GM20000 (cell line): Measurements from ENCODE around the gene GALK2.
"Not testable (repeated sequence)": the region's sequence is repeated elsewhere in the genome, so short reads cannot be mapped to it uniquely, and the experiment has no call there.

Experiments
- DNase-seq: peaks from one replicate; pipeline ENCODE4 v3.0.0; 2012; ENCODE audit warnings: low spot score
- TF ChIP-seq, protein P1 (sequence below): IDR thresholded peaks from 2 replicates; pipeline ENCODE4 v1.5.1; 2012; ENCODE audit warnings: mild to moderate bottlenecking, control low read depth; ENCODE audit errors: extremely low read depth, missing control alignments

Gene GALK2

DNA sequence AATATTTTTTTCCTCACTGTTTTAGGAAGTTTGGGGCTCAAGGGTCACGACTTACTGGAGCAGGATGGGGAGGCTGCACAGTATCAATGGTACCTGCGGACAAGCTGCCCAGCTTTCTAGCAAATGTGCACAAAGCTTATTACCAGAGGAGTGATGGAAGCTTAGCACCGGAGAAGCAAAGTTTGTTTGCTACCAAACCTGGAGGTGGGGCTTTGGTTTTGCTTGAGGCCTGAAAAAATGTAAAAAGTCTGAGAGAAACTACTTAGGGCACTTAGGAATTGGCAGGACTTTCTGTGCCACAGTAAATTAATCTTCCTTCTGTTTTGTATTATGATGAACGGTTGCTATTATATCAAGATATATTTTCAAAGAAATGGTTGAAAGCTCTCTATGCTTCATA, 157.9 kb downstream of the GALK2 start:
- no peak for DNase-seq
- TF ChIP-seq, protein P1, sequence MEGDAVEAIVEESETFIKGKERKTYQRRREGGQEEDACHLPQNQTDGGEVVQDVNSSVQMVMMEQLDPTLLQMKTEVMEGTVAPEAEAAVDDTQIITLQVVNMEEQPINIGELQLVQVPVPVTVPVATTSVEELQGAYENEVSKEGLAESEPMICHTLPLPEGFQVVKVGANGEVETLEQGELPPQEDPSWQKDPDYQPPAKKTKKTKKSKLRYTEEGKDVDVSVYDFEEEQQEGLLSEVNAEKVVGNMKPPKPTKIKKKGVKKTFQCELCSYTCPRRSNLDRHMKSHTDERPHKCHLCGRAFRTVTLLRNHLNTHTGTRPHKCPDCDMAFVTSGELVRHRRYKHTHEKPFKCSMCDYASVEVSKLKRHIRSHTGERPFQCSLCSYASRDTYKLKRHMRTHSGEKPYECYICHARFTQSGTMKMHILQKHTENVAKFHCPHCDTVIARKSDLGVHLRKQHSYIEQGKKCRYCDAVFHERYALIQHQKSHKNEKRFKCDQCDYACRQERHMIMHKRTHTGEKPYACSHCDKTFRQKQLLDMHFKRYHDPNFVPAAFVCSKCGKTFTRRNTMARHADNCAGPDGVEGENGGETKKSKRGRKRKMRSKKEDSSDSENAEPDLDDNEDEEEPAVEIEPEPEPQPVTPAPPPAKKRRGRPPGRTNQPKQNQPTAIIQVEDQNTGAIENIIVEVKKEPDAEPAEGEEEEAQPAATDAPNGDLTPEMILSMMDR: no peak

DNA sequence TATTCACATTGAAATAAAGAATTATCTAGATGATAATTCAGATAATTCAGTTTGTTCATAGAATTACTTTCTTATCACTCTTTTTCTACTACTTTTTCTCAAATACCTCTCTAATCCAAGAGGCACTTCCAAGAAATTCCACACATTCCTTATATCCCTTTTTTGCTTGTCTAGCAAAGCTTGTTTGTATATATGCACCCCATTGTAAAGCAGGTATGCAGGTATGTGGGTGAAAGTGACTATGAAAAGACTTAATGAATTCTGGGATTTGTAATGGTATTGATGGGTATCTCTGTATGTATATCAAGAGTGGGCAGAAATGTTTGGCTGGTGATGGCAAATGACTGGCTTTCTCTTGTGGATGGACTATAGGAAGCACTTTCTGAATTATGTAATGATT, 158.9 kb downstream of the GALK2 start:
- no peak for DNase-seq
- TF ChIP-seq, protein P1: no peak

DNA sequence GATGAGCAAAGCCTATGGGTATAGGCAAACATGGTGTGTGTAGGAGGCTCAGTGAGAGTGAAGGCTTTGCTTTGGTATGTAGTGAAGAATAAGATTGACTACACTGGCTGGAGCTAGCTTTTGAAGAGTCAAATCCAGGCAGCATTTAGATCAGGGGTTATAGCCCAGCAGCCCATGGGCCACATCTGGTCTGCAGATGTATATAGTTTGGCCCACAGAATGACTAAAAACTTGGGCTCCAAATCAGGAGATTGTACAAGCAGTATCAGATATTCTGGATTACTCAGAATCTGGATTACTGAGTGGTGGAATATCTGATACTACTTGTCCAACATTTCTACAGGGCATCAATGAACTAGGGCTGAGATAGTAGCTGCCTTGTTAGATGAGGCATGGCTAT, 160.1 kb downstream of the GALK2 start:
- TF ChIP-seq, protein P1: no peak
- DNase-seq: no peak

DNA sequence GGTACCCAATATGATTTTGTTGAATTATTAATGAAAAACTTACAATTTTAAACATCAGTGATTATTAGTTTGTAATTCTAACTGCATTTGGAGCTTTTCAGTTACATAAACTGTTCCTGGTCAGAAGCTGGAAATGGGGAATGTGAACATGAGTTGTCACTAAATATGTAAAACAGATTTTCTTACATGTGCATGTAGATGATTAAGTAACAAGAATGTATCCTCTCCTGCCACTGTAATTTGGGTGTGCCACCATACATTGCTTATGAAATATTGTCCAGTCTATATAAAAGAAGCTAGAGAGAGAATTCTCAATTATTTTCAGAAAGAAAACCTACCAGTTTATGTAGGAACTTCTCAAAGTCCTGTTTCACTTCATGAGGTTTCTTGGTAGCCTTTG, 161.4 kb downstream of the GALK2 start:
- no peak for DNase-seq
- TF ChIP-seq, protein P1: no peak

DNA sequence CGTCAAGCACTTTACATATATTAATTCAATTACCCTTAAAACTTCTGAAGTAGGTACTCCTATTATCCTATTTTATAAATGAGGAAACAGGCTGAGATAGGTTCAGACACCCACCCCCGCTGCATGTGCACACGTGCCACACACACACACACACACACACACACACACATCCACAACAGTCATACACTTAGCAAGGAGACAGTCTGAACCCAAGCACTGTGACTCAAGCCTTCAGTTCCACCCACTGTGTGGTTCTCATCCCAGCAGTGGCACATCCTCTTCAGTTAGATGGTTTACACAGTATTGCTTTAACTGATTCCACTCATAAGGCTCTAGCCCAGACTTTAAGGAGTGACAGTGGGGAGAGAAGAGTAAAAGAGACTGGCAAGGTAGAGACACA, 161.9 kb downstream of the GALK2 start:
- no peak for DNase-seq

DNA sequence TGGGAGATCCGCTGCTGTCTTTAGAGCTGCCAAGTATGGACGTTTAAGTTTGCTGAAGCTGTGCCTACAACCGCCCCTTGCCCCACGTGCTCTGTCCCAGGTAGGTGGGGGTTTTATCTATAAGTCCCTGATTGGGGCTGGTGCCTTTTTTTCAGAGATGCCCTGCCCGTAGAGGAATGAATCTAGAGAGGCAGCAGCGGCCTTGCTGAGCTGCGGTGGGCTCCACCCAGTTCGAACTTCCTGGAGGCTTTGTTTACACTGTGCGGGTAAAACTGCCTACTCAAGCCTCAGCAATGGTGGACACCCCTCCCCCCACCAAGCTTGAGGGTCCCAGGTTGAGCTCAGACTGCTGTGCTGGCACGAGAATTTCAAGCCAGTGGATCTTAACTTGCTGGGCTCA, 169.6 kb downstream of the GALK2 start:
- DNase-seq: no peak
- TF ChIP-seq, protein P1: no peak

More for the DNA sequence above, 161.9 kb downstream of the GALK2 start:
- TF ChIP-seq, protein P1: no peak

DNA sequence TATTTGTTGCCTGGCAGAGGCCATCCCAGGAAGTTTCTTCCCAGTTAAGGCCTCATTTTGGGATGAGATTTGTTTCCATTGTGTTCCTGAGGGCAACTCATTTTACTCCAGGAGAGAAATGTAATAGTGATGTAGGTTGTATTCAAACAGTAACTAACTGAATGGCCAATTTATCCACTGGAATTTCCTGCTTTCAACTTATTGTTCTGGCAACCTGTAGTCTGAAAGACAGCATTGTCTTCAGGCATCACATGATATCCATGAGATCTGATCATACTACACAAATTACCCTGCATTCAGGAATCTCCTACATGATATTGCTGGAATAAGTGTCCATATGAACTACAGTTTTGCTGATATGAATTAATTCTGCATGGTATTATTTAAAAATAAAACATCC, 173.5 kb downstream of the GALK2 start:
- TF ChIP-seq, protein P1: no peak
- no peak for DNase-seq

DNA sequence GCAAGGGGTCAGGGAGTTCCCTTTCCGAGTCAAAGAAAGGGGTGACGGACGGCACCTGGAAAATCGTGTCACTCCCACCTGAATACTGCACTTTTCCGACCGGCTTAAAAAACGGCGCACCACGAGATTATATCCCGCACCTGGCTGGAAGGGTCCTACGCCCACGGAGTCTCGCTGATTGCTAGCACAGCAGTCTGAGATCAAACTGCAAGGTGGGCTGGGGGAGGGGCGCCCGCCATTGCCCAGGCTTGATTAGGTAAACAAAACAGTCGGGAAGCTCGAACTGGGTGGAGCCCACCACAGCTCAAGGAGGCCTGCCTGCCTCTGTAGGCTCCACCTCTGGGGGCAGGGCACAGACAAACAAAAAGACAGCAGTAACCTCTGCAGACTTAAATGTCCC, 184.4 kb downstream of the GALK2 start:
- not testable (repeated sequence) for DNase-seq
